ENCODE data around the gene NTM. TPM values are rescaled to one million over a fixed set of nuclear protein-coding genes. Genes with fewer than 3 reads are reported as not detected.

NTM gene
- total RNA-seq, 1 donor = 52.2 TPM

- TF ChIP-seq CTCF (IDR thresholded peaks at IDR 0.05; ENCODE audit: insufficient read depth, low read length) = no peak
- H3K4me3 ChIP-seq (ENCODE audit: low read depth, low read length) = no peak overlapping the region
These were observed 890.2 kb downstream of the NTM start for GRCh38 chr11:132260636-132261035.

GRCh38 chr11:132263241-132263640, 892.8 kb downstream of the NTM start:
- TF ChIP-seq CTCF (IDR thresholded peaks at IDR 0.05; ENCODE audit: insufficient read depth, low read length) = no peak
- no peak overlapping the region for H3K4me3 ChIP-seq (ENCODE audit: low read depth, low read length)
- DNase-seq (ENCODE audit: low read depth) = peak; percentile 33

More at GRCh38 chr11:132260636-132261035, 890.2 kb downstream of the NTM start:
- no peak for DNase-seq (ENCODE audit: low read depth)

- no peak overlapping the region for H3K4me3 ChIP-seq (ENCODE audit: low read depth, low read length)
- DNase-seq (ENCODE audit: low read depth) = no peak
- TF ChIP-seq CTCF (IDR thresholded peaks at IDR 0.05; ENCODE audit: insufficient read depth, low read length) = no peak
These were observed 893.5 kb downstream of the NTM start for GRCh38 chr11:132263875-132264274.

- no peak for TF ChIP-seq CTCF (IDR thresholded peaks at IDR 0.05; ENCODE audit: insufficient read depth, low read length)
- H3K4me3 ChIP-seq (ENCODE audit: low read depth, low read length) = no peak overlapping the region
- DNase-seq (ENCODE audit: low read depth) = no peak
These were observed 894.2 kb downstream of the NTM start for GRCh38 chr11:132264616-132265015.

GRCh38 chr11:132278801-132279574, 908.6 kb downstream of the NTM start:
- peak; percentile 47 for TF ChIP-seq CTCF (IDR thresholded peaks at IDR 0.05; ENCODE audit: insufficient read depth, low read length)
- peak; percentile 62 for DNase-seq (ENCODE audit: low read depth)
- H3K4me3 ChIP-seq (ENCODE audit: low read depth, low read length) = no peak overlapping the region

- TF ChIP-seq CTCF (IDR thresholded peaks at IDR 0.05; ENCODE audit: insufficient read depth, low read length) = no peak
- no peak overlapping the region for H3K4me3 ChIP-seq (ENCODE audit: low read depth, low read length)
- DNase-seq (ENCODE audit: low read depth) = no peak
These were observed 913.6 kb downstream of the NTM start for GRCh38 chr11:132284048-132284447.

- DNase-seq (ENCODE audit: low read depth) = no peak
- TF ChIP-seq CTCF (IDR thresholded peaks at IDR 0.05; ENCODE audit: insufficient read depth, low read length) = no peak
- H3K4me3 ChIP-seq (ENCODE audit: low read depth, low read length) = no peak overlapping the region
These were observed 914.2 kb downstream of the NTM start for GRCh38 chr11:132284611-132285010.

All from fibroblast of the aortic adventitia (primary cell).